PC-9 (cell line): ENCODE results near the gene DNAJC13. TPM values are rescaled to one million over a fixed set of nuclear protein-coding genes. Genes with fewer than 3 reads are reported as not detected.

Experiments
- BruUV-seq: library from RNA; stranded (reverse); fragments of 400-500 nt; replicated peaks from 2 replicates; lab custom pipeline; 2021; lab: Mats Ljungman, UMichigan
- CTCF ChIA-PET: fragments of 300-600 bp; sonication (Branson Sonifier 250); formaldehyde crosslinking; loops from one replicate; lab custom pipeline; 2022; ENCODE audit warnings: antibody characterized with exemption; lab: Charles Lee
- POLR2A ChIA-PET: fragments of 300-600 bp; sonication (Branson Sonifier 250); formaldehyde crosslinking; loops from one replicate; lab custom pipeline; 2022; ENCODE audit warnings: antibody characterized with exemption; ENCODE audit not compliant: unreplicated experiment; lab: Charles Lee
- DNase-seq, 2 experiments: peaks; one replicate each; pipeline versions ENCODE4 v3.0.0 to v3.0.0-alpha.2; 2015 to 2022; ENCODE audit warnings: mixed read lengths in 1 of 2
- H2AFZ ChIP-seq: fragments of 200-600 bp; sonication (generic); 2 replicates; pipeline ENCODE4 v1.8.1; 2017; ENCODE audit warnings: antibody characterized with exemption
- H3F3A ChIP-seq: fragments of 200-600 bp; sonication (generic); 2 replicates; pipeline ENCODE4 v1.8.1; 2017; ENCODE audit warnings: antibody characterized with exemption, mild to moderate bottlenecking, low read depth; ENCODE audit not compliant: insufficient read depth
- H3K27ac ChIP-seq: fragments of 200-600 bp; sonication (generic); 2 replicates; pipeline ENCODE4 v1.6.1; 2016; ENCODE audit warnings: mixed run types
- H3K27me3 ChIP-seq: fragments of 200-600 bp; sonication (generic); 2 replicates; pipeline ENCODE4 v1.6.1; 2016; ENCODE audit warnings: low read depth, mixed run types; ENCODE audit not compliant: insufficient read depth
- H3K36me3 ChIP-seq: fragments of 200-600 bp; sonication (generic); 2 replicates; pipeline ENCODE4 v1.6.1; 2016; ENCODE audit warnings: low read depth, mixed run types
- H3K4me1 ChIP-seq: fragments of 200-600 bp; sonication (generic); replicated peaks from 2 replicates; pipeline ENCODE4 v1.6.1; 2016; ENCODE audit warnings: mixed run types; ENCODE audit not compliant: insufficient read depth
- H3K4me2 ChIP-seq: fragments of 200-600 bp; sonication (generic); 2 replicates; pipeline ENCODE4 v1.6.1; 2017; ENCODE audit warnings: mixed run types
- H3K4me3 ChIP-seq: fragments of 200-600 bp; sonication (generic); 2 replicates; pipeline ENCODE4 v1.6.1; 2016; ENCODE audit warnings: mixed run types
- H3K79me2 ChIP-seq: fragments of 200-600 bp; sonication (generic); 2 replicates; pipeline ENCODE4 v1.6.1; 2017; ENCODE audit warnings: low read depth, mixed run types
- H3K9me2 ChIP-seq: fragments of 200-600 bp; sonication (generic); 2 replicates; pipeline ENCODE4 v1.8.1; 2017; ENCODE audit warnings: mild to moderate bottlenecking; ENCODE audit not compliant: insufficient read depth
- H3K9me3 ChIP-seq: fragments of 200-600 bp; sonication (generic); 2 replicates; pipeline ENCODE4 v1.8.1; 2016; ENCODE audit warnings: low read depth; ENCODE audit not compliant: insufficient read depth
- H4K20me1 ChIP-seq: fragments of 200-600 bp; sonication (generic); 2 replicates; pipeline ENCODE4 v1.8.1; 2017; ENCODE audit not compliant: insufficient read depth
- CTCF ChIP-seq: fragments of 200-600 bp; sonication (generic); conservative IDR thresholded peaks from 2 replicates; pipeline ENCODE4 v1.6.1; 2017; ENCODE audit warnings: mixed run types, antibody characterized with exemption, mild to moderate bottlenecking, moderate library complexity
- EZH2 ChIP-seq: fragments of 200-600 bp; sonication (generic); IDR thresholded peaks from 2 replicates; pipeline ENCODE4 v1.8.0; 2017; ENCODE audit warnings: antibody characterized with exemption, low read depth
- intact Hi-C: fragments of 100-400 bp; cut with micrococcal nuclease; formaldehyde crosslinking; loops from one replicate; pipeline ENCODE4 v1.10.0; 2022; ENCODE audit not compliant: unreplicated experiment
- total RNA-seq: library from RNA; stranded (reverse); gene quantifications from 2 replicates; pipeline ENCODE4 v1.2.3, GENCODE V29; 2021

The DNAJC13 gene
- total RNA-seq, 1 experiment from 2014 or later, result 56.6 TPM

- TF ChIP-seq EZH2 (no peak), CTCF (no peak)
Observed at GRCh38 chr3:132587401-132587800, 170.1 kb downstream of the DNAJC13 start.

More at GRCh38 chr3:132587401-132587800, 170.1 kb downstream of the DNAJC13 start:
- CTCF ChIA-PET, result no interaction called here
- H3F3A ChIP-seq, result no peaks in the 10 kb centered on the region
- H3K27ac ChIP-seq, result no peak overlapping the region
- H2AFZ ChIP-seq, result no peak overlapping the region
- BruUV-seq, result no TSS peak
- no peaks in the 10 kb centered on the region for H3K36me3 ChIP-seq
- H3K79me2 ChIP-seq, result no peaks in the 10 kb centered on the region
- DNase-seq, result no peak
- no peak overlapping the region for H3K4me3 ChIP-seq
- no peaks in the 10 kb centered on the region for H4K20me1 ChIP-seq
- H3K4me1 ChIP-seq, result no peaks in the 10 kb centered on the region
- POLR2A ChIA-PET, result no interaction called here
- H3K9me3 ChIP-seq, result no peaks in the 10 kb centered on the region
- no peak overlapping the region for H3K4me2 ChIP-seq
- H3K27me3 ChIP-seq, result no peaks in the 10 kb centered on the region
- intact Hi-C loops, result no loop called here
- no peaks in the 10 kb centered on the region for H3K9me2 ChIP-seq

Other genes starting within 250 kb of the DNAJC13 start
- 1.5 and 3.5 TPM in 2 replicates for gene ACP3, start 100.1 kb upstream of the DNAJC13 start, total RNA-seq
- not detected in 2 replicates for gene ACKR4, start 179.8 kb downstream of the DNAJC13 start, total RNA-seq
- gene ACAD11, start 242.3 kb downstream of the DNAJC13 start, total RNA-seq, result 13.2 and 18.5 TPM in 2 replicates
- gene UBA5, start 242.8 kb downstream of the DNAJC13 start, total RNA-seq, result 41.6 and 52.9 TPM in 2 replicates